Tibial nerve (tissue), 4 donors: ENCODE data around the gene GABBR2. TPM values are rescaled to one million over a fixed set of nuclear protein-coding genes. Genes with fewer than 3 reads are reported as not detected.

Experiments used
- DNase-seq, 2 donors: peaks; one replicate each; pipeline ENCODE4 v3.0.0-alpha.2; 2019; ENCODE audit warnings: low spot score in 2 of 2
- H3K27ac ChIP-seq, 4 donors: fragments of 200-600 bp; sonication (generic) in 3 of 4; one replicate each; pipeline ENCODE4 v1.5.1; 2017 to 2019; ENCODE audit warnings: mild to moderate bottlenecking in 1 of 4
- H3K27me3 ChIP-seq, 2 donors: fragments of 200-600 bp; sonication (generic) in 1 of 2; one replicate each; pipeline versions ENCODE4 v1.5.1 to v1.6.0; 2017 to 2019
- H3K36me3 ChIP-seq, 3 donors: fragments of 200-600 bp; sonication (generic); one replicate each; pipeline ENCODE4 v1.5.1; 2018 to 2019
- H3K4me1 ChIP-seq, 4 donors: fragments of 200-600 bp; sonication (generic) in 3 of 4; one replicate each; pipeline ENCODE4 v1.5.1; 2017 to 2019
- H3K4me3 ChIP-seq, 4 donors: fragments of 200-600 bp; sonication (generic) in 3 of 4; one replicate each; pipeline ENCODE4 v1.5.1; 2017 to 2019; ENCODE audit warnings: mild to moderate bottlenecking in 1 of 4, moderate library complexity in 1 of 4
- H3K9me3 ChIP-seq, 4 donors: fragments of 200-600 bp; sonication (generic) in 3 of 4; one replicate each; pipeline ENCODE4 v1.5.1; 2017 to 2019
- EP300 ChIP-seq, 2 donors: sonication (generic); formaldehyde crosslinking; IDR thresholded peaks; one replicate each; pipeline ENCODE4 v1.6.1; 2017; ENCODE audit warnings: antibody characterized with exemption in 2 of 2, mild to moderate bottlenecking in 1 of 2
- POLR2A ChIP-seq, 2 donors: fragments of 450-650 bp; IDR thresholded peaks; one replicate each; pipeline ENCODE4 v1.6.1; 2017; ENCODE audit warnings: antibody characterized with exemption in 2 of 2, mild to moderate bottlenecking in 2 of 2, moderate library complexity in 2 of 2
- WGBS, 2 donors: methylation state at CpG; one replicate each; pipeline ENCODE4 v1.1.5; 2018; 5-methylcytosine and 5-hydroxymethylcytosine counted together
- total RNA-seq, 4 donors: library from RNA; depleted of rRNA; stranded (reverse); fragments of >200 nt; gene quantifications; one replicate each; pipeline ENCODE4 v1.1.0, GENCODE V29; 2016
- TF ChIP-seq, protein P1 (sequence below), 5 experiments: fragments of 200-600 bp in 3 of 5; fragments of 450-650 bp in 2 of 5; sonication (generic) in 3 of 5; IDR thresholded peaks; one replicate each; pipeline ENCODE4 v1.5.1; 2016 to 2019; ENCODE audit warnings: antibody characterized with exemption in 5 of 5, mild to moderate bottlenecking in 3 of 5, moderate library complexity in 2 of 5

Gene GABBR2
- total RNA-seq, 4 donors from 2014 or later = 0.20 to 0.22 TPM; not detected in 2

DNA sequence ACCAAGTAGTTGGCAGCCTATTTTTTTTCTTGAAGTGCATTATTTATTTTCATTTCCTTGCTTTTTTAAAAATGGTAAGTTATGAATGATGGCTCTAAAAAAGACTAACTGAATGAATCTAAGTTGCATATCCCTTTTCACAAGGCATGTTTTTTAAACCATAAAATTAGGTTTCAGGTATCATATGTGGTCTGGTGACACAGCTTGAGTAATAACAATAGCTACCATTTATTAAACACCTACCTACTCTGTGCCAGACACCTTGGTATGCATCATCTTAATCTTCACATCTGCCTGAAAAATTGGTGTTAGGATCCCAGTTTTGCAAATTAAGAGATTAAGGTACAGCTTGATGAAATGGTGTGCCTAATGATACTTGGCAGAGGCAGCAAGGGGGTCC, 4.3 kb upstream of the GABBR2 start:
- Histone ChIP-seq H3K4me1 (peaks cover 0 to 14% (median 0%) of the 10 kb centered on the region in 4 donors), H3K27ac (no peak overlapping the region)
- no peak for DNase-seq

DNA sequence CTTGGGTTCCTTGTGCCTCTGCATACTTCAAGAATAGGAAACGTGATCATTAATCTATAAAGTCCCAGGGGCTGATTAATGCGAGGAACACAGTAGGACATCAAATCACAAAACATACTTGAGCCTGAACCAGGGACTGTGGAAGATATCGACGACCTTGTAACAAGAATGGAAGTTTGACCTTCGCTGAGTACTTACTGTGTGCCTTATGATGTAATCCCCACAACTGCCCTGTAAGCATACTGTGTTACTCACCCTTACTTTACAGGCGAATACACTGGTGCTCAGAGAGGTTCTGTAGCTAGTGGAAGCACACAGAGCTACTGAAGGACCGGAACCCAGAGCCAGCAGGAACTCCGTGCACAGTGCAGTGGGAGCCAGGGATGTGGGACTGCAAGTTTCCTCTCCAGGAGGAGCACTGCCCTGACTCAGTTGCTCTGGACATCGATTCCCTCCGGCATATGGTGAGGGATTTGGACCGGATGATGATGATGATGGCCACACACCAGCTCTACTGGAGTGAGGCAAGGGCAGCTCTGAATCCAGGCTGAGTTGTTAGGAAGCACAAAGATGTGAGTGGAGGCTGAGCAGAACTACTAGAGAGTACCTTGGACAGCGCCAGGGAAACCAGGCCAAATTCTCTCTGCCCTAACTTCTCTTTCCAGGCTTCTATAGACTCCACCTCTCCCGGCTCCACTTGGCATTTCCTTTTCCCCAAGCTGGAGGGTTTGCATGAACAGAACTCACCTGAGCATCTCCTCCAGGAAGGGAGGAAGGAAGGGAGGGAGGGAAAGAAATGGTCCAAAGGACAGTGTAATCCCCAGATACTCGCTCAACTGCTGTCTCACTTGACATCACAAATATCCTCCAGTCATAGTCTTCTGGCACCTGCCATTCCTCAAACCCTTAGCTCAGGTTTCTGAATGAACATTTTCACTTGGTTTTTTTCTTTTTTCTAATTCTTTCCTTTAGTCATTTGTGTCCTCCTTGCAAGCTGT, 1.5 kb upstream of the GABBR2 start:
- H3K36me3 ChIP-seq = no peaks in the 10 kb centered on the region
- WGBS, 2 donors = 58 to 65% methylated on average over 14 of the region's 14 CpGs

More for the DNA sequence above, 4.3 kb upstream of the GABBR2 start:
- Histone ChIP-seq H3K9me3 (no peaks in the 10 kb centered on the region), H3K36me3 (no peaks in the 10 kb centered on the region), H3K27me3 (peaks cover 0 to 37% of the 10 kb centered on the region in 2 donors), H3K4me3 (no peak overlapping the region)
- TF ChIP-seq POLR2A (IDR thresholded peaks at IDR 0.05) = no peak
- TF ChIP-seq EP300 (IDR thresholded peaks at IDR 0.05) = no peak
- TF ChIP-seq, protein P1, sequence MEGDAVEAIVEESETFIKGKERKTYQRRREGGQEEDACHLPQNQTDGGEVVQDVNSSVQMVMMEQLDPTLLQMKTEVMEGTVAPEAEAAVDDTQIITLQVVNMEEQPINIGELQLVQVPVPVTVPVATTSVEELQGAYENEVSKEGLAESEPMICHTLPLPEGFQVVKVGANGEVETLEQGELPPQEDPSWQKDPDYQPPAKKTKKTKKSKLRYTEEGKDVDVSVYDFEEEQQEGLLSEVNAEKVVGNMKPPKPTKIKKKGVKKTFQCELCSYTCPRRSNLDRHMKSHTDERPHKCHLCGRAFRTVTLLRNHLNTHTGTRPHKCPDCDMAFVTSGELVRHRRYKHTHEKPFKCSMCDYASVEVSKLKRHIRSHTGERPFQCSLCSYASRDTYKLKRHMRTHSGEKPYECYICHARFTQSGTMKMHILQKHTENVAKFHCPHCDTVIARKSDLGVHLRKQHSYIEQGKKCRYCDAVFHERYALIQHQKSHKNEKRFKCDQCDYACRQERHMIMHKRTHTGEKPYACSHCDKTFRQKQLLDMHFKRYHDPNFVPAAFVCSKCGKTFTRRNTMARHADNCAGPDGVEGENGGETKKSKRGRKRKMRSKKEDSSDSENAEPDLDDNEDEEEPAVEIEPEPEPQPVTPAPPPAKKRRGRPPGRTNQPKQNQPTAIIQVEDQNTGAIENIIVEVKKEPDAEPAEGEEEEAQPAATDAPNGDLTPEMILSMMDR (IDR thresholded peaks at IDR 0.05) = no peak

DNA sequence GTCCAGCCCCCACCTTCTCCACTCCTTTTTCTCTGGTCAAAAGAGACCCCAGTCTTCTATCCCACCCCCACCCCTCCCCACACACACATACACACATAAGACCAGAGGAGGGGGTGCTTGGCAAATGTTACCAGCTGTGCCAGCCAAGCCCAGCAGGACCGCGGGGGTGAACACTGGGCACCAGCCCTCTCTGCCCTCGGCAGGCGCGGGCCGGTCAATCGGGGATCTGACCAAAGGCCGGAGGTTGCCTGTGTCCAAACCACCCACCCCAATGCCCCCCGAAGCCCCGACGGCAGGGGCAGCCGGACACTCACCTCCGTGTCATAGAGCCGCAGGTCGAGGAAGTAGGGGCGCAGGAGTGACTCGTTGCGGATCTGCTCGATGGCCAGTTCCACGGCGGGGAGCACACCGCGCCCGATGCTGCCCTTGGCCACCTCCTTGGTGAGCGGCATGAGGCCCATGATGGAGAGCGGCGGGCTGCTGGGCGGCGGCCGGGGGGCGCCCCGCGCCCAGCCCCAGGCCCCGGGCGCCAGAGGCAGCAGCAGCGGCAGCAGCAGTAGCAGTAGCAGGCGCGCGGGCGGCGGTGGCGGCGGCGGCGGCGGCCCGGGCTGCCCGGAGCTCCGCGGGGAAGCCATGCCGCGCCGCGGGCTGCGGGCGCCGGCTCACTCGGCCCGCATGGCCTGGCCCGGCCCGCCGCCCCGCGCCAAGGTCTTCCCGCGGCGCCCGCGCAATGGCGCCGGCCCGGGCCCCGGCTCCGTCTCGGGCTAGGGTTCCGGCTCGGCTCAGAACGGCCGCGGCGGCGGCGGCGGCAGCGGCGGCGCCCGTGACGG, 417 bp downstream of the GABBR2 start:
- H3K4me3 ChIP-seq = peak overlapping the region in 1 of 4 donors; percentile 44

More for the DNA sequence above, 1.5 kb upstream of the GABBR2 start:
- Histone ChIP-seq H3K4me1 (peaks cover 0 to 30% (median 5%) of the 10 kb centered on the region in 4 donors), H3K27ac (no peak overlapping the region), H3K9me3 (no peaks in the 10 kb centered on the region), H3K27me3 (peaks cover 0 to 64% of the 10 kb centered on the region in 2 donors), H3K4me3 (no peak overlapping the region)
- TF ChIP-seq EP300 (IDR thresholded peaks at IDR 0.05) = no peak
- no peak for TF ChIP-seq POLR2A (IDR thresholded peaks at IDR 0.05)
- TF ChIP-seq, protein P1 (IDR thresholded peaks at IDR 0.05) = no peak
- DNase-seq = no peak

DNA sequence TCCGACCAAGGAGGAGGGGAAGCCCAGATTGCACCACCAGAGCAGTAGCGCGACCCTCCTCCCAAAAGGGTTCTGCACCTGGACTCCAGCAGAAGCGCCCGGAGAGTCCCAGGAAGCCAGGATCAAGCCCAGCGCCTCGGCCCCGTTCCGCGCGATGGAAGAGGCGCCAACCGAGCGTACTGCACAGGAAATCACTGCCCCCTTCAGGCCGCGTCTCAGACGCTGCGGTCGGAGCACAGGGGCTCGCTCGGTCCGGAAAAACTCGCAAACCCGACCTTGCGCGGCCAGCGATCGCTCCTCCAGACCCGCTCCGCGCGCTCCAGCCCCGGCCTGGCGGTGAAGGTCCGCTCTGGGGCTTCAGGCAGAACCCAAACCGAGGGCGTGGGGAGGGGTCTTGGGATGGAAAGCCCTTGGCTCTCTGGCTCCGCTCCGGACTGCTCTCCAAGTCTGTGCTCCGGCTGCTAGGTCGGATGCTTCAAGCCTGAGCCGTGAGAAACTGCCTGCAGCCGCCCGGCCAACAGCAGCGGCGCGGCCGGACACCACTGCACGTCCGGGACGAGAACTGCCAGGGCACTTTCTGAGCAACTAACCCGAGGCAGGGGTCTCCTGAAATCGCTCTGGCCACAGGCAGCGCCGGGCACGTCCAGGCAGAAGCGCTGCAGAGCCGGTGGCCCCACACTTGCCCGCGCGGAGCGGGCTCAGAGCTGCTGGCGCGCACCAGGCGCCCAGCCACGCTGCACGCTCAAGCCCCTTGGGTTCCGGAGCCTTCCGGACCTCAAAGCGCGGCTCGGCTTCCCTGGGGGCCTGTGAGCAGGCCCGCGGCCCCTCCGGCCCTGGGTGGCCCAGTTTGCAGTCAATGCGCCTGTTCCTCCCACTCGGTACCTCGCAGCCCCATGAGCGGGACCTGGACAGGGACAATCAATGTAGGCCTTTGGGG, 1.3 kb downstream of the GABBR2 start:
- Histone ChIP-seq H3K27ac (no peak overlapping the region), H3K4me3 (peak overlapping the region in 1 of 4 donors; percentile 3), H3K27me3 (peaks cover 0 to 68% of the 10 kb centered on the region in 2 donors), H3K9me3 (no peaks in the 10 kb centered on the region), H3K36me3 (no peaks in the 10 kb centered on the region), H3K4me1 (peaks cover 0 to 30% (median 5%) of the 10 kb centered on the region in 4 donors)
- WGBS, 2 donors = 4 to 6% methylated on average over 19 to 76 of the region's 79 CpGs
- TF ChIP-seq, protein P1 (IDR thresholded peaks at IDR 0.05) = peak in 1 of 5 experiments; percentile 10
- TF ChIP-seq POLR2A (IDR thresholded peaks at IDR 0.05) = no peak
- DNase-seq = no peak

More for the DNA sequence above, 417 bp downstream of the GABBR2 start:
- TF ChIP-seq EP300 (IDR thresholded peaks at IDR 0.05) = no peak
- TF ChIP-seq, protein P1 (IDR thresholded peaks at IDR 0.05) = no peak
- TF ChIP-seq POLR2A (IDR thresholded peaks at IDR 0.05) = no peak
- Histone ChIP-seq H3K4me1 (peaks cover 0 to 30% (median 5%) of the 10 kb centered on the region in 4 donors), H3K27me3 (peaks cover 0 to 74% of the 10 kb centered on the region in 2 donors), H3K9me3 (no peaks in the 10 kb centered on the region), H3K36me3 (no peaks in the 10 kb centered on the region), H3K27ac (no peak overlapping the region)
- no peak for DNase-seq
- WGBS, 2 donors = 3 to 11% methylated on average over 9 to 24 of the region's 89 CpGs
